Epithelial cell of proximal tubule (primary cell): ENCODE measurements around the gene FBRSL1. TPM values are rescaled to one million over a fixed set of nuclear protein-coding genes. Genes with fewer than 3 reads are reported as not detected.
"Not testable (repeated sequence)": the region's sequence is repeated elsewhere in the genome, so short reads cannot be mapped to it uniquely, and the experiment has no call there.

Experiments
- DNase-seq: peaks from one replicate; pipeline ENCODE4 v3.0.0-alpha.2; 2011; ENCODE audit warnings: low read depth
- H3K4me3 ChIP-seq: 2 replicates; pipeline ENCODE4 v1.5.1; 2011; ENCODE audit warnings: low read depth, mild to moderate bottlenecking, low read length
- CTCF ChIP-seq: conservative IDR thresholded peaks from 2 replicates; pipeline ENCODE4 v1.5.1; 2012; ENCODE audit warnings: low read depth, mild to moderate bottlenecking, low read length
- total RNA-seq: library from RNA; depleted of rRNA; stranded (reverse); fragments of >200 nt; gene quantifications from 2 replicates; pipeline ENCODE4 v1.2.3, GENCODE V29; 2015

FBRSL1 gene
- total RNA-seq, 1 donor from 2014 or later = 95.9 TPM

DNA sequence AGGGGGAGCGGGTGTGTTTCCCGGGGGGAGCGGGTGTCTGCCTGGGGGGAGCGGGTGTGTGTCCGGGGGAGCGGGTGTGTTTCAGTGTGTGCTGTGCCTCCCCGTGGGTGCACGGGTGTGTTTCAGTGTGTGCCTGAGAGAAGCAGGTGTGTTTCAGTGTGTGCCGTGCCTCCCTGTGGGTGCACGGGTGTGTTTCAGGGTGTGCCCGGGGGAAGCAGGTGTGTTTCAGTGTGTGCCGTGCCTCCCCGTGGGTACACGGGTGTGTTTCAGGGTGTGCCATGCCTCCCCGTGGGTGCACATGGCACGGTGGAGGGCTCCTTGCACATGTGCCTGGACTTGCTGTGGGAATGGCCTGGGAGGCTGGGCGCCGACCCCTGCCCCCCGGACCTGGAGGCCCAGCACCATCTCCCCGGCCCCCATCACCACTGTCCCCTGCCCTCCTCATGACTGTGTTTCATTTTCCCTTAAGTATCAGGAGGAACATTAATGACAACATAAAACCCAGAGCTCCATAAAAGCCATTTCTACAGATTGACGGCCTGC, 38.7 kb downstream of the FBRSL1 start:
- no peak overlapping the region for H3K4me3 ChIP-seq
- no peak for TF ChIP-seq CTCF
- DNase-seq = no peak

DNA sequence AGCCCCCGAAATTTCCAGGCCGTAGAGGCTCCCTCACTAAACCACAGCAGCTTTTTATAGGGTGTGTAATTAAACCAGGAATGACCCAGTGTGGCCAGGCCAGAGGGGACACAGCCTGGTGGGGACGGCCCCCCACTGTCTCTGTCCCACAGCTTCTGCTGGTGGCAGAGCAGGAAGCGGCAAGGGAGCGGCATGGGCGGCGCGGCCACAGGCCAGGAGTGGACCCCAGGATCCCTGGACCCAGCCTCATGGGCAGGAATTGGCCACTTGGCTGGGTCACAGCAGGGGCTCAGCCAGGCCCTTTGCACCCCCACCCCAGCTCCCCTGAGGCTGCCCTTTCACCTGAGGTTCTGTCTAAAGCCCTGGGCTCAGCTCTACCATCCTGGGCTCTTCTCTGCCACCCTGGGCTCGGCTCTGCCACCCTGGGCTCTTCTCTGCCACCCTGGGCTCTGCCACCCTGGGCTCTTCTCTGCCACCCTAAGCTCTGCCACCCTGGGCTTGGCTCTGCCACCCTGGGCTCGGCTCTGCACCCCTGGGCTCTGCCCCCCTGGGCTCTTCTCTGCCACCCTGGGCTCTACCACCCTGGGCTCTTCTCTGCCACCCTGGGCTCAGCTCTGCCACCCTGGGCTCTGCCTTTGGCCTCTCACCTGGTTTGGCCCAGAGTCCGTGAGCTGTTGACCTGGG, 39.3 kb downstream of the FBRSL1 start:
- TF ChIP-seq CTCF = no peak
- no peak for DNase-seq
- no peak overlapping the region for H3K4me3 ChIP-seq

DNA sequence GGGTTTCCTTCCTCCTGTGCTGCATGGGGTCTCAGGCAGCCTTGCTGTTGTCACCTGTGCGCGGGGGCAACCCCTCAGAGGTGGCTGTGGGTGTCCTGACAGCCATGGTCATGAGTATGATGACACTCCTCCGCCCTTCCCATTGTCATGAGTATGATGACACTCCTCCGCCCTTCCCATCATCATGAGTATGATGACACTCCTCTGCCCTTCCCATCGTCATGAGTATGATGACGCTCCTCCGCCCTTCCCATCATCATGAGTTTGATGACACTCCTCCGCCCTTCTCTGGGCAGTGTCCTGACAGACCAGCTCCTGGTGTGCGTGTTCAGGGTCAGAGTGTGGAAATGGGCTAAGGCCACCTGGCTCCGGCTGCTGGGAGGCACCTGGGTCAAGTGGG, 40.0 kb downstream of the FBRSL1 start:
- no peak for TF ChIP-seq CTCF
- no peak for DNase-seq
- no peak overlapping the region for H3K4me3 ChIP-seq

GRCh38 chr12:132530447-132530846, 40.5 kb downstream of the FBRSL1 start:
- no peak for TF ChIP-seq CTCF
- DNase-seq = no peak
- H3K4me3 ChIP-seq = no peak overlapping the region

DNA sequence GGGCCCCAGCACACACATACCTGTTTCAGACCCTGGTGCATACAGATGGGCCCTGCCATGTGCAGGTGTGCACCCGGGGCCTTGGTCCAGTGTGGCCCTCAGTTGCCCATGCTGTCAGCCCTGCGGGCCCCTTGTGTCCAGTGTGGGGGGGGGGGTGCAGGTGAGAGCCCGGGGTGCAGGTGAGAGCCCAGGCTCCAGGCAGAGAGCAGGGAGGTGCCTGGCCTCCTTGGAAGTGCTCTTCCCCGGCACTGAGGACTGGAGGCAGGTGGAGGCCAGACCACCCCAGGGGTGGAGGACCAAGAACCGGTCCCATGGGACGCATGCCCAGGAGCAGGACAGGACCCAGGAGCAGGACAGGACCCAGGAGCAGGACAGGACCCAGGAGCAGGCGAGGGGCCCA, 40.9 kb downstream of the FBRSL1 start:
- no peak for DNase-seq
- TF ChIP-seq CTCF = no peak
- H3K4me3 ChIP-seq = no peak overlapping the region

- H3K4me3 ChIP-seq, DNase-seq: not testable (repeated sequence)
Measured at GRCh38 chr12:132532711-132533583, 43.0 kb downstream of the FBRSL1 start.

DNA sequence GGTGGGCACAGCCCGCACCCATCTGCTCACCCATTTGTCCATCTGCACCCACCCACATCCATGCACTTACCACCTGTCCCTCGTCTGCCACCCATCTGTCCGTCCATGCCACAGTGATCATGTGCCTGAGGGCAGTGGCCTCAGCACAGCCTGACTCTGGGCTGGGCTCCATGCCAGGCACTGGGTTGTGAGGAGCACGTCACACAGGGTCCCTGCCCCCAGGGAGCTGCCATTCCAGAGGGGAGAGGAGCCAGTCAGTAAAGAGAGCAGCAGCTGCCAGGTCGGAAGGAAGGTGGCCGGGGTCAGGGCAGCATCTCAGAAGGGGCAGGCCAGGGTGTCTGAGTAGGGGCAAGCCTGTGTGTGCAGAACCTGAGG, 43.6 kb downstream of the FBRSL1 start:
- H3K4me3 ChIP-seq = no peak overlapping the region
- no peak for TF ChIP-seq CTCF
- DNase-seq = no peak
